Panc1 (cell line): ENCODE measurements around the gene ALDOA. TPM values are rescaled to one million over a fixed set of nuclear protein-coding genes. Genes with fewer than 3 reads are reported as not detected.

ENCODE experiments used
- ATAC-seq: fragments of 200-7000 bp; cut with Tn5 transposase; 2 replicates; pipeline ENCODE4 v1.9.1; 2020; ENCODE audit warnings: mild to moderate bottlenecking, moderate library complexity
- BruUV-seq: library from RNA; stranded (reverse); fragments of 400-500 nt; replicated peaks from 2 replicates; lab custom pipeline; 2021; lab: Mats Ljungman, UMichigan
- CTCF ChIA-PET: fragments of 300-600 bp; sonication (Branson Sonifier 250); formaldehyde crosslinking; loops from one replicate; lab custom pipeline; 2022; ENCODE audit warnings: antibody characterized with exemption; lab: Charles Lee
- POLR2A ChIA-PET: fragments of 300-600 bp; sonication (Branson Sonifier 250); formaldehyde crosslinking; loops from one replicate; lab custom pipeline; 2022; ENCODE audit warnings: antibody characterized with exemption; lab: Charles Lee
- DNase-seq: peaks from one replicate; pipeline ENCODE4 v3.0.0-alpha.2; 2010; ENCODE audit warnings: low read depth, low spot score
- H3K27ac ChIP-seq: 2 replicates; pipeline ENCODE4 v1.5.1; 2011; ENCODE audit warnings: mild to moderate bottlenecking, low read length, inconsistent platforms
- H3K27me3 ChIP-seq: fragments of 200-500 bp; sonication (Bioruptor generic); 2 replicates; pipeline ENCODE4 v1.6.0; 2014; ENCODE audit warnings: low read length, inconsistent platforms; ENCODE audit not compliant: control insufficient read depth, insufficient read depth
- H3K36me3 ChIP-seq: fragments of 200-500 bp; sonication (Bioruptor generic); 2 replicates; pipeline ENCODE4 v1.5.1; 2014; ENCODE audit warnings: inconsistent platforms, mild to moderate bottlenecking, low read length, moderate library complexity; ENCODE audit not compliant: control insufficient read depth, insufficient read depth
- H3K4me1 ChIP-seq: 2 replicates; pipeline ENCODE4 v1.5.1; 2011; ENCODE audit warnings: inconsistent platforms, mild to moderate bottlenecking, low read length, moderate library complexity; ENCODE audit not compliant: control insufficient read depth, insufficient read depth
- H3K4me3 ChIP-seq, 2 experiments: 2 replicates each; pipeline ENCODE4 v1.5.1; 2011 to 2012; ENCODE audit warnings: low read depth in 2 of 2, low read length in 2 of 2, mild to moderate bottlenecking in 2 of 2, inconsistent platforms in 1 of 2, moderate library complexity in 1 of 2
- H3K9me3 ChIP-seq: fragments of 200-500 bp; sonication (Bioruptor generic); 2 replicates; pipeline ENCODE4 v1.5.1; 2014; ENCODE audit warnings: low read depth, mild to moderate bottlenecking, inconsistent platforms, low read length, moderate library complexity; ENCODE audit not compliant: control insufficient read depth, insufficient read depth
- POLR2AphosphoS5 ChIP-seq: IDR thresholded peaks from 2 replicates; pipeline ENCODE4 v1.6.1; 2012; ENCODE audit warnings: mild to moderate bottlenecking, low read depth, low read length, moderate library complexity
- SIN3A ChIP-seq: IDR thresholded peaks from 2 replicates; pipeline ENCODE4 v1.6.1; 2012; ENCODE audit warnings: low read depth, mild to moderate bottlenecking, low read length, moderate library complexity, borderline replicate concordance; ENCODE audit not compliant: insufficient read depth
- TCF7L2 ChIP-seq: IDR thresholded peaks from 2 replicates; pipeline ENCODE4 v1.6.1; 2011; ENCODE audit warnings: mild to moderate bottlenecking, low read depth, low read length, inconsistent platforms
- in situ Hi-C: cut with HindIII; loops from 2 replicates; pipeline ENCODE4 v1.10.0; 2016; ENCODE audit warnings: low sequenced_read_pairs, low pct_unique_long_range_greater_than_20kb
- intact Hi-C: fragments of 100-400 bp; cut with micrococcal nuclease; formaldehyde crosslinking; loops from one replicate; pipeline ENCODE4 v1.10.0; 2022; ENCODE audit not compliant: unreplicated experiment
- total RNA-seq: library from RNA; stranded (reverse); gene quantifications from one replicate; pipeline ENCODE4 v1.2.1, GENCODE V29; 2021; ENCODE audit not compliant: unreplicated experiment
- TF ChIP-seq, protein P1 (sequence below): fragments of 450-650 bp; IDR thresholded peaks from 2 replicates; pipeline ENCODE4 v1.5.1; 2017; ENCODE audit warnings: mild to moderate bottlenecking
- TF ChIP-seq, protein P2 (sequence below), 2 experiments: IDR thresholded peaks; 2 replicates each; pipeline ENCODE4 v1.6.1; 2011 to 2012; ENCODE audit warnings: low read depth in 2 of 2, control low read depth in 1 of 2, low read length in 1 of 2, mild to moderate bottlenecking in 1 of 2, moderate library complexity in 1 of 2; ENCODE audit not compliant: insufficient read depth in 1 of 2

The ALDOA gene
- total RNA-seq, 1 experiment from 2014 or later, result 2,516 TPM

DNA sequence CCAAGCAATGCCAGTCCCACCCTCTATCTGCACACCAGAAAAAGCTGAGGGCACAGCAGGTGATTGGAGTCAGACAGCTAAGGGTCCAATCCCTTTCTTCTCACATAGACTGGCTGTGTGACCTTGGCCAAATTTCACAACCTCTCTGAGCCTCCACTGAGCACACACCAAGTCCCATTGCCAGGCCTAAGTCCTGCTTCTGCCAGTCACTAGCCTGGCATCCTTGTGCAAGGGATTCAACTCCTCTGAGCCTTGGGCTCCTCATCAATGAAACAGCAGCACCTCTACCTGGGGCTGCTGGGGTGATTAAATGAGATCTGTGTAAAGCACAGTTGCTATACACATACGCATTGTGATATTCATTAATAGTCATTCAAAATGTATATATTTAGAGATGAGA lies 19.0 kb upstream of the ALDOA start:
- in situ Hi-C loops (no loop called here), intact Hi-C loops (no loop called here)
- ChIA-PET CTCF (interaction anchor here (0.5 kb wide), 1 partner anchor 25 kb away, joined by 5 read pairs; no protein-coding TSS in a partner anchor), POLR2A (no interaction called here)
- Histone ChIP-seq H3K27me3 (no peaks in the 10 kb centered on the region), H3K4me3 (no peak overlapping the region), H3K27ac (no peak overlapping the region), H3K4me1 (no peaks in the 10 kb centered on the region), H3K36me3 (no peaks in the 10 kb centered on the region), H3K9me3 (no peaks in the 10 kb centered on the region)
- TF ChIP-seq POLR2AphosphoS5 (no peak), TCF7L2 (no peak), SIN3A (no peak)
- TF ChIP-seq, protein P1, sequence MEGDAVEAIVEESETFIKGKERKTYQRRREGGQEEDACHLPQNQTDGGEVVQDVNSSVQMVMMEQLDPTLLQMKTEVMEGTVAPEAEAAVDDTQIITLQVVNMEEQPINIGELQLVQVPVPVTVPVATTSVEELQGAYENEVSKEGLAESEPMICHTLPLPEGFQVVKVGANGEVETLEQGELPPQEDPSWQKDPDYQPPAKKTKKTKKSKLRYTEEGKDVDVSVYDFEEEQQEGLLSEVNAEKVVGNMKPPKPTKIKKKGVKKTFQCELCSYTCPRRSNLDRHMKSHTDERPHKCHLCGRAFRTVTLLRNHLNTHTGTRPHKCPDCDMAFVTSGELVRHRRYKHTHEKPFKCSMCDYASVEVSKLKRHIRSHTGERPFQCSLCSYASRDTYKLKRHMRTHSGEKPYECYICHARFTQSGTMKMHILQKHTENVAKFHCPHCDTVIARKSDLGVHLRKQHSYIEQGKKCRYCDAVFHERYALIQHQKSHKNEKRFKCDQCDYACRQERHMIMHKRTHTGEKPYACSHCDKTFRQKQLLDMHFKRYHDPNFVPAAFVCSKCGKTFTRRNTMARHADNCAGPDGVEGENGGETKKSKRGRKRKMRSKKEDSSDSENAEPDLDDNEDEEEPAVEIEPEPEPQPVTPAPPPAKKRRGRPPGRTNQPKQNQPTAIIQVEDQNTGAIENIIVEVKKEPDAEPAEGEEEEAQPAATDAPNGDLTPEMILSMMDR, result no peak
- TF ChIP-seq, protein P2, sequence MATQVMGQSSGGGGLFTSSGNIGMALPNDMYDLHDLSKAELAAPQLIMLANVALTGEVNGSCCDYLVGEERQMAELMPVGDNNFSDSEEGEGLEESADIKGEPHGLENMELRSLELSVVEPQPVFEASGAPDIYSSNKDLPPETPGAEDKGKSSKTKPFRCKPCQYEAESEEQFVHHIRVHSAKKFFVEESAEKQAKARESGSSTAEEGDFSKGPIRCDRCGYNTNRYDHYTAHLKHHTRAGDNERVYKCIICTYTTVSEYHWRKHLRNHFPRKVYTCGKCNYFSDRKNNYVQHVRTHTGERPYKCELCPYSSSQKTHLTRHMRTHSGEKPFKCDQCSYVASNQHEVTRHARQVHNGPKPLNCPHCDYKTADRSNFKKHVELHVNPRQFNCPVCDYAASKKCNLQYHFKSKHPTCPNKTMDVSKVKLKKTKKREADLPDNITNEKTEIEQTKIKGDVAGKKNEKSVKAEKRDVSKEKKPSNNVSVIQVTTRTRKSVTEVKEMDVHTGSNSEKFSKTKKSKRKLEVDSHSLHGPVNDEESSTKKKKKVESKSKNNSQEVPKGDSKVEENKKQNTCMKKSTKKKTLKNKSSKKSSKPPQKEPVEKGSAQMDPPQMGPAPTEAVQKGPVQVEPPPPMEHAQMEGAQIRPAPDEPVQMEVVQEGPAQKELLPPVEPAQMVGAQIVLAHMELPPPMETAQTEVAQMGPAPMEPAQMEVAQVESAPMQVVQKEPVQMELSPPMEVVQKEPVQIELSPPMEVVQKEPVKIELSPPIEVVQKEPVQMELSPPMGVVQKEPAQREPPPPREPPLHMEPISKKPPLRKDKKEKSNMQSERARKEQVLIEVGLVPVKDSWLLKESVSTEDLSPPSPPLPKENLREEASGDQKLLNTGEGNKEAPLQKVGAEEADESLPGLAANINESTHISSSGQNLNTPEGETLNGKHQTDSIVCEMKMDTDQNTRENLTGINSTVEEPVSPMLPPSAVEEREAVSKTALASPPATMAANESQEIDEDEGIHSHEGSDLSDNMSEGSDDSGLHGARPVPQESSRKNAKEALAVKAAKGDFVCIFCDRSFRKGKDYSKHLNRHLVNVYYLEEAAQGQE (IDR thresholded peaks at IDR 0.05; ENCODE audit: insufficient read depth in 1 of 2, low read depth in 2 of 2, low read length in 1 of 2), result no peak
- no TSS peak for BruUV-seq
- DNase-seq (no peak), ATAC-seq (no peak)

DNA sequence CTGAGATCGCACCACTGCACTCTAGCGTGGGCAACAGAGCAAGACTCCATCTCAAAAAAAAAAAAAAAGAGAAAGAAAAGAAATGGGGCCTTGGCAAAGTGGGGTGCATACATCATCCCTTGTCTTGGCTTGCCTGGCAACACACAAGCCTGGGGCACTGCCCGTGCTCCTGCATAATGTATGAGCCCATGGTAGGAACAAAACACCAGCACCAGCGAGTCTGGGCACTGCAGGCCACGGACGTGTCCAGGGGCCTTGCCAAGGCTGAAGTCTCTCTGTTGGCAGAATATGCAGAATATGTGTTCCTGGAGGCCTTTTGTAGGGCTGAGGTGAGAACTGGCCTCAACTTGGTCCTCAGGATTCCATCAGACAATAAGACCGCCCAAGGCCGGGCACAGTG lies 15.7 kb upstream of the ALDOA start:
- TF ChIP-seq, protein P2 (IDR thresholded peaks at IDR 0.05; ENCODE audit: insufficient read depth in 1 of 2, low read depth in 2 of 2, low read length in 1 of 2), result no peak
- TF ChIP-seq TCF7L2, result no peak
- no peak for TF ChIP-seq POLR2AphosphoS5
- TF ChIP-seq SIN3A, result no peak
- TF ChIP-seq, protein P1, result no peak
- no TSS peak for BruUV-seq
- H3K9me3 ChIP-seq, result no peaks in the 10 kb centered on the region
- POLR2A ChIA-PET, result no interaction called here
- no peak for ATAC-seq
- H3K4me1 ChIP-seq, result peaks cover 13% of the 10 kb centered on the region
- no peak overlapping the region for H3K27ac ChIP-seq
- in situ Hi-C loops, result no loop called here
- CTCF ChIA-PET, result no interaction called here
- H3K36me3 ChIP-seq, result no peaks in the 10 kb centered on the region; the same call in 1 of the 2 replicates
- H3K27me3 ChIP-seq, result no peaks in the 10 kb centered on the region
- no peak overlapping the region for H3K4me3 ChIP-seq
- intact Hi-C loops, result no loop called here
- DNase-seq, result no peak
